Measurements from ENCODE around the gene PATZ1.

GRCh38 chr22:31363885-31364465 lies 17.8 kb upstream of the PATZ1 start:
- TF ChIP-seq, protein P1, sequence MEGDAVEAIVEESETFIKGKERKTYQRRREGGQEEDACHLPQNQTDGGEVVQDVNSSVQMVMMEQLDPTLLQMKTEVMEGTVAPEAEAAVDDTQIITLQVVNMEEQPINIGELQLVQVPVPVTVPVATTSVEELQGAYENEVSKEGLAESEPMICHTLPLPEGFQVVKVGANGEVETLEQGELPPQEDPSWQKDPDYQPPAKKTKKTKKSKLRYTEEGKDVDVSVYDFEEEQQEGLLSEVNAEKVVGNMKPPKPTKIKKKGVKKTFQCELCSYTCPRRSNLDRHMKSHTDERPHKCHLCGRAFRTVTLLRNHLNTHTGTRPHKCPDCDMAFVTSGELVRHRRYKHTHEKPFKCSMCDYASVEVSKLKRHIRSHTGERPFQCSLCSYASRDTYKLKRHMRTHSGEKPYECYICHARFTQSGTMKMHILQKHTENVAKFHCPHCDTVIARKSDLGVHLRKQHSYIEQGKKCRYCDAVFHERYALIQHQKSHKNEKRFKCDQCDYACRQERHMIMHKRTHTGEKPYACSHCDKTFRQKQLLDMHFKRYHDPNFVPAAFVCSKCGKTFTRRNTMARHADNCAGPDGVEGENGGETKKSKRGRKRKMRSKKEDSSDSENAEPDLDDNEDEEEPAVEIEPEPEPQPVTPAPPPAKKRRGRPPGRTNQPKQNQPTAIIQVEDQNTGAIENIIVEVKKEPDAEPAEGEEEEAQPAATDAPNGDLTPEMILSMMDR (conservative IDR thresholded peaks at IDR 0.05; ENCODE audit: low read depth, low read length) = no peak
- TF ChIP-seq POLR2A (IDR thresholded peaks at IDR 0.05; ENCODE audit: low read depth, low read length) (no peak), CHD1 (IDR thresholded peaks at IDR 0.05; ENCODE audit: low read depth, low read length) (no peak), MAZ (IDR thresholded peaks at IDR 0.05; ENCODE audit: borderline replicate concordance, low read depth, low read length) (no peak), MAFK (IDR thresholded peaks at IDR 0.05; ENCODE audit: low read depth, low read length) (no peak), SMC3 (IDR thresholded peaks at IDR 0.05; ENCODE audit: low read depth, low read length) (no peak), NFE2L2 (IDR thresholded peaks at IDR 0.05; ENCODE audit: low read depth, low read length) (no peak), MXI1 (IDR thresholded peaks at IDR 0.05; ENCODE audit: borderline replicate concordance, low read depth, low read length) (no peak), ELK1 (IDR thresholded peaks at IDR 0.05; ENCODE audit: borderline replicate concordance, low read depth, low read length) (no peak), RCOR1 (IDR thresholded peaks at IDR 0.05; ENCODE audit: insufficient replicate concordance, low read length) (no peak)

Data from IMR-90 (cell line).